Measurements from ENCODE around the gene CREG1.

CREG1 gene

GRCh38 chr1:167528057-167528728 lies 25.4 kb downstream of the CREG1 start:
- H4K20me1 ChIP-seq (ENCODE audit: control insufficient read depth, insufficient read depth, low read depth, low read length): no peaks in the 10 kb centered on the region
- no peaks in the 10 kb centered on the region; the same call in 1 of the 2 replicates for H3K27me3 ChIP-seq (ENCODE audit: control insufficient read depth, low read length)
- H3K27ac ChIP-seq (ENCODE audit: low read depth, low read length): no peak overlapping the region
- no peak overlapping the region for H3K4me3 ChIP-seq (ENCODE audit: low read length)
- no peaks in the 10 kb centered on the region for H3K9me2 ChIP-seq (replicated peaks; ENCODE audit: control insufficient read depth, low read length)
- TF ChIP-seq EZH2phosphoT487 (IDR thresholded peaks at IDR 0.05; ENCODE audit: borderline replicate concordance, low read length): no peak
- TF ChIP-seq, protein P1, sequence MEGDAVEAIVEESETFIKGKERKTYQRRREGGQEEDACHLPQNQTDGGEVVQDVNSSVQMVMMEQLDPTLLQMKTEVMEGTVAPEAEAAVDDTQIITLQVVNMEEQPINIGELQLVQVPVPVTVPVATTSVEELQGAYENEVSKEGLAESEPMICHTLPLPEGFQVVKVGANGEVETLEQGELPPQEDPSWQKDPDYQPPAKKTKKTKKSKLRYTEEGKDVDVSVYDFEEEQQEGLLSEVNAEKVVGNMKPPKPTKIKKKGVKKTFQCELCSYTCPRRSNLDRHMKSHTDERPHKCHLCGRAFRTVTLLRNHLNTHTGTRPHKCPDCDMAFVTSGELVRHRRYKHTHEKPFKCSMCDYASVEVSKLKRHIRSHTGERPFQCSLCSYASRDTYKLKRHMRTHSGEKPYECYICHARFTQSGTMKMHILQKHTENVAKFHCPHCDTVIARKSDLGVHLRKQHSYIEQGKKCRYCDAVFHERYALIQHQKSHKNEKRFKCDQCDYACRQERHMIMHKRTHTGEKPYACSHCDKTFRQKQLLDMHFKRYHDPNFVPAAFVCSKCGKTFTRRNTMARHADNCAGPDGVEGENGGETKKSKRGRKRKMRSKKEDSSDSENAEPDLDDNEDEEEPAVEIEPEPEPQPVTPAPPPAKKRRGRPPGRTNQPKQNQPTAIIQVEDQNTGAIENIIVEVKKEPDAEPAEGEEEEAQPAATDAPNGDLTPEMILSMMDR (IDR thresholded peaks at IDR 0.05; ENCODE audit: low read depth, low read length, poor library complexity, severe bottlenecking): no peak
- H3K9me3 ChIP-seq (ENCODE audit: control insufficient read depth, insufficient read depth, low read length): no peaks in the 10 kb centered on the region
- no peaks in the 10 kb centered on the region for H3K36me3 ChIP-seq (ENCODE audit: control insufficient read depth, low read length)
- H3K79me2 ChIP-seq (ENCODE audit: control insufficient read depth, low read length): no peaks in the 10 kb centered on the region
- no peak overlapping the region for H3K4me2 ChIP-seq (ENCODE audit: low read length)
- H3K4me1 ChIP-seq (ENCODE audit: control insufficient read depth, low read length): no peaks in the 10 kb centered on the region; the same call in 1 of the 2 replicates
- no peaks in the 10 kb centered on the region for H3F3A ChIP-seq (ENCODE audit: control insufficient read depth, insufficient read depth)

- Histone ChIP-seq H3K9me2 (replicated peaks; ENCODE audit: control insufficient read depth, low read length) (no peaks in the 10 kb centered on the region), H3K79me2 (ENCODE audit: control insufficient read depth, low read length) (no peaks in the 10 kb centered on the region), H3K4me1 (ENCODE audit: control insufficient read depth, low read length) (no peaks in the 10 kb centered on the region), H3K4me3 (ENCODE audit: low read length) (no peak overlapping the region), H3K4me2 (ENCODE audit: low read length) (no peak overlapping the region), H3K36me3 (ENCODE audit: control insufficient read depth, low read length) (no peaks in the 10 kb centered on the region), H4K20me1 (ENCODE audit: control insufficient read depth, insufficient read depth, low read depth, low read length) (no peaks in the 10 kb centered on the region), H3K27me3 (ENCODE audit: control insufficient read depth, low read length) (no peaks in the 10 kb centered on the region; the same call in 1 of the 2 replicates), H3K9me3 (ENCODE audit: control insufficient read depth, insufficient read depth, low read length) (no peaks in the 10 kb centered on the region), H3K27ac (ENCODE audit: low read depth, low read length) (no peak overlapping the region), H3F3A (ENCODE audit: control insufficient read depth, insufficient read depth) (no peaks in the 10 kb centered on the region)
- no peak for TF ChIP-seq EZH2phosphoT487 (IDR thresholded peaks at IDR 0.05; ENCODE audit: borderline replicate concordance, low read length)
- TF ChIP-seq, protein P1 (IDR thresholded peaks at IDR 0.05; ENCODE audit: low read depth, low read length, poor library complexity, severe bottlenecking): no peak
Observed at GRCh38 chr1:167526667-167527383, 26.7 kb downstream of the CREG1 start.

GRCh38 chr1:167524651-167525050 lies 28.9 kb downstream of the CREG1 start:
- Histone ChIP-seq H4K20me1 (ENCODE audit: control insufficient read depth, insufficient read depth, low read depth, low read length) (no peaks in the 10 kb centered on the region), H3K9me3 (ENCODE audit: control insufficient read depth, insufficient read depth, low read length) (no peaks in the 10 kb centered on the region), H3K4me2 (ENCODE audit: low read length) (no peak overlapping the region), H3K9me2 (replicated peaks; ENCODE audit: control insufficient read depth, low read length) (no peaks in the 10 kb centered on the region), H3K36me3 (ENCODE audit: control insufficient read depth, low read length) (no peaks in the 10 kb centered on the region), H3K27ac (ENCODE audit: low read depth, low read length) (no peak overlapping the region), H3K79me2 (ENCODE audit: control insufficient read depth, low read length) (no peaks in the 10 kb centered on the region), H3K27me3 (ENCODE audit: control insufficient read depth, low read length) (no peaks in the 10 kb centered on the region; the same call in 1 of the 2 replicates), H3F3A (ENCODE audit: control insufficient read depth, insufficient read depth) (no peaks in the 10 kb centered on the region), H3K4me1 (ENCODE audit: control insufficient read depth, low read length) (no peaks in the 10 kb centered on the region), H3K4me3 (ENCODE audit: low read length) (no peak overlapping the region)
- TF ChIP-seq EZH2phosphoT487 (IDR thresholded peaks at IDR 0.05; ENCODE audit: borderline replicate concordance, low read length): no peak
- TF ChIP-seq, protein P1 (IDR thresholded peaks at IDR 0.05; ENCODE audit: low read depth, low read length, poor library complexity, severe bottlenecking): no peak
